ENCODE measurements around the gene SCLY.

SCLY gene

DNA sequence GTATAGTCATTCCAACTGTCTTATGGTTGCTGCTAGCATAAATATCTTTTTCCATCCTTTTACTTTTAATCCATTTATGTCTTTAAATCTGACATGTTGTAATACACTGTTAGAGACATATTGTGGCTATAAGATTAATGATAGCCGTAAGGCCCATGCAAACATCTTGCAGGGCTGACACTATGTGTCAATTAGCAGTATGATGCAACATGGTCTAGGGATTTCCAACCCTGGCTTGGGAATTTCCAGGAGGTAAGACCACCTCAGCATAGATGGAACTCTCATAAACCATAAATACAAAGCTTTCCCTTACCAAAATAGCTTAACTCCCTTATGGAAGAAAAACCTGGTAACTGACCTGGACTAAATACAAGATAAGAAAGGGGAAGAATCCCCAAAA is 16.5 kb downstream of the SCLY start:
- TF ChIP-seq, protein P1, sequence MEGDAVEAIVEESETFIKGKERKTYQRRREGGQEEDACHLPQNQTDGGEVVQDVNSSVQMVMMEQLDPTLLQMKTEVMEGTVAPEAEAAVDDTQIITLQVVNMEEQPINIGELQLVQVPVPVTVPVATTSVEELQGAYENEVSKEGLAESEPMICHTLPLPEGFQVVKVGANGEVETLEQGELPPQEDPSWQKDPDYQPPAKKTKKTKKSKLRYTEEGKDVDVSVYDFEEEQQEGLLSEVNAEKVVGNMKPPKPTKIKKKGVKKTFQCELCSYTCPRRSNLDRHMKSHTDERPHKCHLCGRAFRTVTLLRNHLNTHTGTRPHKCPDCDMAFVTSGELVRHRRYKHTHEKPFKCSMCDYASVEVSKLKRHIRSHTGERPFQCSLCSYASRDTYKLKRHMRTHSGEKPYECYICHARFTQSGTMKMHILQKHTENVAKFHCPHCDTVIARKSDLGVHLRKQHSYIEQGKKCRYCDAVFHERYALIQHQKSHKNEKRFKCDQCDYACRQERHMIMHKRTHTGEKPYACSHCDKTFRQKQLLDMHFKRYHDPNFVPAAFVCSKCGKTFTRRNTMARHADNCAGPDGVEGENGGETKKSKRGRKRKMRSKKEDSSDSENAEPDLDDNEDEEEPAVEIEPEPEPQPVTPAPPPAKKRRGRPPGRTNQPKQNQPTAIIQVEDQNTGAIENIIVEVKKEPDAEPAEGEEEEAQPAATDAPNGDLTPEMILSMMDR (IDR thresholded peaks at IDR 0.05; ENCODE audit: extremely low read depth, missing control alignments) = no peak
- DNase-seq (ENCODE audit: low spot score) = no peak

DNA sequence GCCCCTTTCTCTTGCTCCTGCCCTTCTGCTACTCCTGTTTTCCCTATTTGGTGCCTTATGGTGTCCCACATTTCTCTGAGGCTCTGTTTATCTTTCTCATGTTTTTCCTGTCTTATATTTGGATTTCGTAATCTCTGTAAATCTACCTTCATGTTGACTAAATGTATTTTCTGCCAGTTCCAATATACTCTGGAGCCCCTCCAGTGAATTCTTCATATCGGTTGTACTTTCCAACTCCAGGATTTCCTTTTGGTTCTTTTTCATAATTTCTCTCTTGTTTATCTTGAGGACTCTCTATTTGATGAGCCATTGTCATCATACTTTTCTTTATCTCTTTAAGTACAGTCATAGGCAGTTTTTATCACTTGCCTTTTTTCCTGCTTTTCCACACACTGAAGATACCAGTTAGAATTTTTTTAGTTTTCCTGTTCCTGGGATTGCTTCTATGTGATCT is 19.1 kb downstream of the SCLY start:
- TF ChIP-seq, protein P1 (IDR thresholded peaks at IDR 0.05; ENCODE audit: extremely low read depth, missing control alignments) = no peak
- no peak for DNase-seq (ENCODE audit: low spot score)

DNA sequence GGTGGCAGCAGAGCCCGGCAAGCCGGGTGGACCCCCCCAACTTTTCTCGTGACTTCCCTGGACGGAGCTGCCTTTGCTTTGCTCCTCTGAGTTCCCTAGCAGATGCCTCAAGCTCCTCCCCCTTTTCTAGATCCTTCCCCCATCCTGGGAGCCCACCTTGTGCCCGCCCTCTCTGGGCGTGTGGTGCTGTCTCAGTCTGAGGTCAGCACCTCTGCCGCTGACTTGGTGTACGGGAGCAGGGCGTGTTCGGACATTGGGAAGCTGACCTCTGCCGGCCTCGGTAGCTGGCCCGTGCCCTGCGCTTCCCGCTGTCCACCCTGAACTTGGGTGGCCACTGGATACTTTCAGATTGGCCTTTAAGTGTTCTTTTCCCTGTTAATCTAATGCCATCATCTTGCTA is 19.7 kb downstream of the SCLY start:
- DNase-seq (ENCODE audit: low spot score) = no peak
- TF ChIP-seq, protein P1 (IDR thresholded peaks at IDR 0.05; ENCODE audit: extremely low read depth, missing control alignments) = no peak

DNA sequence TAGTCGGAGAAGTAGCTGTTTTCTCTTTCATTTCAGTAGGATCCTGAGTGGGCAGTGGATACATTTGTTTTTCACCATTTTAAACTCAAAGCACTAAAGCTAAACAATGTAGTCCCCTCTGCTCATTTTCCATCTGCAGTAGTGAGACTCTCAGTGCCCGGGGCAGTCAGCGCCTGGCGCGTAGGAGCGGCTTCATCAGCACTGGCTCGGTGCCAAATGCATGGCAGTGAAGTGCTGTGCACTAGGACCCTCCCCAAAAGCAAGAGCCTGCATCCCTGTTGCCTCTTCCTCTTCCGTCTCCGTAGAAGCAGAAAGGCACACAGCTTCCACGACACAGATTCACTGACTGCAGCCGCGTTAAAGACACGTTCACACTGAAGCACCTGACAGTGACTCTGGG is 20.3 kb downstream of the SCLY start:
- no peak for DNase-seq (ENCODE audit: low spot score)
- TF ChIP-seq, protein P1 (IDR thresholded peaks at IDR 0.05; ENCODE audit: extremely low read depth, missing control alignments) = no peak

DNA sequence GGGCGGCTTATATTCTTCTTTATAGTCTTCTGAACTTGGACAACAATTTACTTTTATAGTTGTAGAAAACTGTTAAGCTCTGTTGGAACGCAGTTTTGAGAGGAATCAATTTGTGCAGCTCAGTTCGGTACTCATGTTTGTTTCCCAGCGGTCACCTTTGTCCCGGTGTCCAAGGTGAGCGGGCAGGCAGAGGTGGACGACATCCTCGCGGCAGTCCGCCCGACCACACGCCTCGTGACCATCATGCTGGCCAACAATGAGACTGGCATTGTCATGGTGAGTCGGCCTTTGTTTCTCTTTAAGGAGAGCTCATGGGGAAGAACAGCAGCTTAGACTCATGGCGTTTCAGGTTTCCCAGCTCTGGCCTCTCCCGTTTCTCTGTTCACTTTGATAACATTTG is 20.8 kb downstream of the SCLY start:
- TF ChIP-seq, protein P1 (IDR thresholded peaks at IDR 0.05; ENCODE audit: extremely low read depth, missing control alignments) = no peak
- no peak for DNase-seq (ENCODE audit: low spot score)

DNA sequence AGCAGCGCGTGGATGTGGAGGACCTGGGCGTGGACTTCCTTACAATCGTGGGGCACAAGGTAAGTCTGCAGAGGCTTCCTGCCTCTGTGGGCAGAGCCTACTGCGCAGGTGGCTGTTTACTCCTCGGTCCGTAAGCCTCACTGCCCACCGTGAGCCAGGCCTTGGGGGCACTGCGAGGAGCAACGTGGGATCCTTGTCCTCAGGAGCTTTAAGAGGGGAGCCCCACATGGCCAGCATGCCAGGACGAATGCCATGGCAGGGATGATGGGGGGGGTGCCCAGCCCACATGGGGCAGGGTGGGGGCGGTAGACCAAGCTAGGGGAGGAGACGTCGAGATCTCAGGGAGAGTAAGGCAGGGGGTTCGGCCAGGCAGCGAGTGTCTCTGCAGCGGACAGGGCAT is 21.4 kb downstream of the SCLY start:
- TF ChIP-seq, protein P1 (IDR thresholded peaks at IDR 0.05; ENCODE audit: extremely low read depth, missing control alignments) = no peak

DNA sequence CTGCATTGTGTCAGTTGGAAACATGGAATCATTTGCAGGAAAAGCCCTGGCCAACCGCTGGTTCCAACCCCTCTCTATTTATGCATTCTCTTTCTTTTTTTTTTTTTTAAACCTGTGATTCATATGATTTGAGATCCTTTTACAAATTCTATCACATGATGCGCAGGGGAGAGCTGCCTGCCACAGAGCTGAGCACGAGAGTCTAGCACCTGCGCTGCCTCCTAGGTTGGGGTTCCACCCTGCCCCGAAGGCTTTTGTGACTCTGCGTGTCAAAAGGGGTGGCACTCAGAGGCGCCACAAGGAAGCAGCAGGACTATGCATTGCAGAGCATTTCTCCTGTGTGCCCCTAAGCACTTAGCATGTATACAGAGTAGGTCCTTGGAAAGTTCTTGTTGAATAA is 22.0 kb downstream of the SCLY start:
- TF ChIP-seq, protein P1 (IDR thresholded peaks at IDR 0.05; ENCODE audit: extremely low read depth, missing control alignments) = no peak
- no peak for DNase-seq (ENCODE audit: low spot score)

More for the DNA sequence above, 21.4 kb downstream of the SCLY start:
- DNase-seq (ENCODE audit: low spot score) = no peak
